Naive B cell (primary cell): ENCODE data around the gene ARHGEF18. TPM values are rescaled to one million over a fixed set of nuclear protein-coding genes. Genes with fewer than 3 reads are reported as not detected.

Experiments used
- ATAC-seq, 2 donors: fragments of 150-1000 bp; cut with Tn5 transposase; 2 replicates each; pipeline ENCODE4 v1.10.0; 2021; ENCODE audit warnings: low read depth in 2 of 2, mild to moderate bottlenecking in 2 of 2, moderate library complexity in 2 of 2
- DNase-seq: peaks from one replicate; pipeline ENCODE4 v3.0.0; 2022
- H3K27ac Mint-ChIP-seq, 6 donors: one replicate each; pipeline ENCODE4 v1.8.0; 2020 to 2022; ENCODE audit warnings: mild to moderate bottlenecking in 6 of 6, mixed read lengths in 6 of 6, moderate library complexity in 5 of 6, inconsistent platforms in 2 of 6
- H3K27me3 Mint-ChIP-seq, 3 donors: one replicate each; pipeline ENCODE4 v1.8.0; 2021 to 2022; ENCODE audit warnings: mixed read lengths in 3 of 3, mild to moderate bottlenecking in 1 of 3
- H3K36me3 Mint-ChIP-seq, 2 donors: one replicate each; pipeline ENCODE4 v1.8.0; 2020 to 2022; ENCODE audit warnings: mixed read lengths in 2 of 2, inconsistent platforms in 1 of 2, mild to moderate bottlenecking in 1 of 2
- H3K4me1 Mint-ChIP-seq, 3 donors: one replicate each; pipeline ENCODE4 v1.8.0; 2020 to 2022; ENCODE audit warnings: mixed read lengths in 3 of 3, inconsistent platforms in 1 of 3, mild to moderate bottlenecking in 1 of 3, moderate library complexity in 1 of 3
- H3K4me3 Mint-ChIP-seq, 8 donors: one replicate each; pipeline ENCODE4 v1.8.0; 2020 to 2022; ENCODE audit warnings: mild to moderate bottlenecking in 8 of 8, mixed read lengths in 8 of 8, moderate library complexity in 8 of 8, inconsistent platforms in 2 of 8
- H3K9me3 Mint-ChIP-seq, 7 donors: one replicate each; pipeline ENCODE4 v1.8.0; 2020 to 2022; ENCODE audit warnings: mixed read lengths in 7 of 7, mild to moderate bottlenecking in 5 of 7, inconsistent platforms in 2 of 7, moderate library complexity in 1 of 7
- polyA plus RNA-seq, 6 donors: library from polyadenylated mRNA; unstranded; fragments of 300-500 nt; fragmentation: Illumina TruSeq; gene quantifications; one replicate each; pipeline ENCODE4 v1.2.3, GENCODE V29; 2021; ENCODE audit warnings: low read depth in 6 of 6

Gene ARHGEF18
- polyA plus RNA-seq, 6 donors from 2014 or later: 3.0 to 19.9 (median 4.8) TPM

DNA sequence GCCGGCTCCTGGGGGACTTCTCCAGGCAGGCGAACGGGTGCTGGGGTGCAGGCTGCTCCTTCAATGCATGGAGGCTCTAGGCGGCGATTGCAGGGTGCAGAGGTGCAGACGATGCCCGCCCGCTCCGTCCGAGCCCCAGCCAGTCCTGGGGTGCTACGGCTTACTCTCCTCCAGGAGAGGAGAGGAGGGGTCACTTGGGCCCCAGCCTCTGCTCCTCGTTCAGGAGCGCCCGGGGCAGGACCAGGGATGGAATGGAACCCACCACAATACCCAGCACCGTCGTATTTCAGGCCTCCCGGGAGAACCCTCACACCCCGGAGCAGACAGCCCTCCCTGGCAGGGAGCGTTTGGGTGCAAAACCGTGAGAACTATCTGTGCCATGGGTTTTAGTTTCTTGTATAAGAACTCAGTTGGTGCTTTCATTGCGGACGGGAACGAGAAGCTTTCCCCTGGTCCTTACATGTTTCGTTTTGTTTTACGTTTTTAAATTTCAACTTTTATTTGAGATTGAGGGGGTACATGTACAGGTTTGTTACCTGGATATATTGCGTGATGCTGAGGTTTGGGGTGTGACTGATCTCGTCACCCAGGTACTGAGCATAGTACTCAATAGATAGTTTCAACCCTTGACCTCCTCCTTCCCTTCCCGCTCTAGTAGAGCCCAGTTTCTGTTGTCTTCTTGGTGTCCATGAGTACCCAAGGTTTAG, 46.8 kb downstream of the ARHGEF18 start:
- DNase-seq: no peak
- peaks cover under 1 to 22% of the 10 kb centered on the region in 2 donors for H3K36me3 Mint-ChIP-seq
- H3K4me1 Mint-ChIP-seq: peaks cover 37 to 62% (median 43%) of the 10 kb centered on the region in 3 donors
- peak overlapping the region; percentile 68 to 84 (median 76) for H3K4me3 Mint-ChIP-seq
- no peaks in the 10 kb centered on the region for H3K9me3 Mint-ChIP-seq
- peak; percentile 8 to 17 for ATAC-seq
- no peaks in the 10 kb centered on the region for H3K27me3 Mint-ChIP-seq
- peak overlapping the region; percentile 26 to 85 (median 75) for H3K27ac Mint-ChIP-seq

DNA sequence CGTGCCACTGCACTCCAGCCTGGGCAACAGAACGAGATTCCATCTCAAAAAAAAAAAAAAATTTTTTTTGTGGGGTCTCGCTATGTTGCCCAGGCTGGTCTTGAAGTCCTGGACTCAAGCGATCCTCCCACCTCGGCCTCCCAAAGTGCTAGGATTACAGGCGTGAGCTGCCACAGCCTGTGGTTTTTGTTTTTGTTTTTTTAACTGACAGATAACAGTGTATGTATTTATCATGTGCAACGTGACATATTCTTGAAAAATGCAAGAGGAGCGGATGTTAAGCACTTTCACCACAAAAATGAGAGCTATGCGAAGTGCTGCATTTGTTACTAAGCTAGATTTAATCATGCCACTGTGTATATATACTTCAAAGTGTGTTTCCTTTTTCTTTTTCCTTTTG, 49.0 kb downstream of the ARHGEF18 start:
- DNase-seq: no peak
- Mint-ChIP-seq H3K4me3 (no peak overlapping the region), H3K9me3 (peaks cover 0 to 1% (median 0%) of the 10 kb centered on the region in 7 donors), H3K36me3 (peaks cover 19 to 21% of the 10 kb centered on the region in 2 donors), H3K4me1 (peaks cover 43 to 57% (median 48%) of the 10 kb centered on the region in 3 donors), H3K27ac (peak overlapping the region in 3 of 6 donors; percentile 56 to 83 (median 63)), H3K27me3 (no peaks in the 10 kb centered on the region)
- no peak for ATAC-seq

Other genes starting within 250 kb of the ARHGEF18 start
- 1 to 10 TPM in 2 of 6 donors, under 1 TPM in 3, not detected in 1; 0.40 to 2.2 (median 0.52) TPM for gene INSR, start 54.5 kb upstream of the ARHGEF18 start, polyA plus RNA-seq
- 1 to 10 TPM in 3 of 6 donors, under 1 TPM in 3; 0.52 to 4.4 (median 1.2) TPM for gene PEX11G, start 140.1 kb downstream of the ARHGEF18 start, polyA plus RNA-seq
- gene ZNF358, start 167.2 kb downstream of the ARHGEF18 start, polyA plus RNA-seq: 1 to 10 TPM in 5 of 6 donors, under 1 TPM in 1; 0.94 to 3.5 (median 1.6) TPM
- 1 to 10 TPM; 5.0 to 8.9 (median 6.7) TPM for gene MCOLN1, start 173.7 kb downstream of the ARHGEF18 start, polyA plus RNA-seq
- gene PNPLA6, start 186.8 kb downstream of the ARHGEF18 start, polyA plus RNA-seq: 1 to 10 TPM; 4.1 to 9.6 (median 6.6) TPM
- gene CAMSAP3, start 246.9 kb downstream of the ARHGEF18 start, polyA plus RNA-seq: under 1 TPM in 2 of 6 donors, not detected in 4; 0.06 to 0.08 TPM